ENCODE data around the gene BCAS4. TPM values are rescaled to one million over a fixed set of nuclear protein-coding genes. Genes with fewer than 3 reads are reported as not detected.
"Not testable (repeated sequence)": the region's sequence is repeated elsewhere in the genome, so short reads cannot be mapped to it uniquely, and the experiment has no call there.

BCAS4 gene, protein sequence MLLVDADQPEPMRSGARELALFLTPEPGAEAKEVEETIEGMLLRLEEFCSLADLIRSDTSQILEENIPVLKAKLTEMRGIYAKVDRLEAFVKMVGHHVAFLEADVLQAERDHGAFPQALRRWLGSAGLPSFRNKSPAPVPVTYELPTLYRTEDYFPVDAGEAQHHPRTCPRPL
- polyA plus RNA-seq = 1 to 10 TPM in 2 of 3 donors, under 1 TPM in 1; 0.73 to 1.5 (median 1.3) TPM

DNA sequence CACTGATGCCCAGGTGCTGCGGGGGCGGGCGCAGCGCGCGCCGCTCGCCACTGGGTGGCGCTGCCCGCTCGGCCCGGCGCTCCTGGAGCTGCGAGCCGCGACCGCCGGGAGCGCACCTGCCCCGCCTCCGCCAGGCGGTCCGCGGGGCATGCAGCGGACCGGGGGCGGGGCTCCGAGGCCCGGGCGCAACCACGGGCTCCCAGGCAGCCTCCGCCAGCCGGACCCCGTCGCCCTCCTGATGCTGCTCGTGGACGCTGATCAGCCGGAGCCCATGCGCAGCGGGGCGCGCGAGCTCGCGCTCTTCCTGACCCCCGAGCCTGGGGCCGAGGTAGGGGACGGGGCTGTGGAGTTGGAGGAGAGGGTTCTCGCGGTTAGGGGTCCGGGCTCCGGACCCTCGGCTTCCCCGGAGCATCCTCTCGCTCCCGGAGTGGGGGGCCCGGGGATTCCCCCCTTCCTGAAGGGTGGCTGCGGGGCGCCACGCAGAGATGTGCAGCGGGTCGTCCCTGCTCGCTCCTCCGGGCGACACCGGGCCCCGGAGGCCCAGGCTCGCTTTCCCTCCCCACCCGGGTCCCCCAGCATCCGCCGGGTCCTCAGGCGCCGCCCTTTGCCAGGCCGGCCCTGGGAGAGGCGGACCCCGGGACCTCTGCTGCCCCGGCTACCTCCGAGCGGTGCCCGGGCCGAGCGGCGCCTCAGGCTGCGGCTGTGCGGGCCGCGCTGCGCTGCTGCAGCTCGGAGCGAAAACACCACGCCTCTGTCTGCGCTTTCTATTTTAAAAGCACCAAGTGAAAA is at the start of gene BCAS4:
Gene BCAS4 (plus strand): TSS at position 216 of the 789 bp plus-strand sequence. CDS start 23 bp downstream, at position 239.
- WGBS, 3 donors = 0 to 1% (median 1%) methylated on average over 70 to 92 of the region's 92 CpGs
- no peak within 1 kb of the TSS for H3K27ac ChIP-seq (ENCODE audit: low read depth, low read length)

DNA sequence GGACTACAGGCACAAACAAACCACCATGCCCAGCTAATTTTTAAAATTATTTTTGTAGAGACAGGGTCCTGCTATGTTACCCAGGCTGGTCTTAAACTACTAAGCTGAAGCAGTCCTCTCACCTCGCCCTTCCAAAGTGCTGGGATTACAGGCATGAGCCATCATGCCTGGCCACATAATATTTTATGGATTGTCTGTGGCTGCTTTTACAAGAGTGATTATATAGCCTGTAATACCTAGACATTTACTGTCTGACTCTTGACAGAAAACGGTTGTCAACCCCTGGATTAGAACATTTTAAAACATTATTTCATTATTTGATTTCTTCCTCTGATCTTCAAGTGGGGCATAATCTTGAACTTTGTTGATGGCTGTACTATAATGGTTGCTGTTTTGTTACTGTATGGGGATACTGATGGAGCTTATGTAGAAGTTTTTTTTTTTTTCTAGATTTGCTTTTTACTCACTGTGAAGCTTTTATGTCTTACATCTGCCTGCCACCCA is 49.2 kb upstream of the BCAS4 start:
- 76 to 88% (median 77%) methylated on average over 2 of the region's 2 CpGs for WGBS, 3 donors
- no peak overlapping the region for H3K27ac ChIP-seq (ENCODE audit: low read depth, low read length)

DNA sequence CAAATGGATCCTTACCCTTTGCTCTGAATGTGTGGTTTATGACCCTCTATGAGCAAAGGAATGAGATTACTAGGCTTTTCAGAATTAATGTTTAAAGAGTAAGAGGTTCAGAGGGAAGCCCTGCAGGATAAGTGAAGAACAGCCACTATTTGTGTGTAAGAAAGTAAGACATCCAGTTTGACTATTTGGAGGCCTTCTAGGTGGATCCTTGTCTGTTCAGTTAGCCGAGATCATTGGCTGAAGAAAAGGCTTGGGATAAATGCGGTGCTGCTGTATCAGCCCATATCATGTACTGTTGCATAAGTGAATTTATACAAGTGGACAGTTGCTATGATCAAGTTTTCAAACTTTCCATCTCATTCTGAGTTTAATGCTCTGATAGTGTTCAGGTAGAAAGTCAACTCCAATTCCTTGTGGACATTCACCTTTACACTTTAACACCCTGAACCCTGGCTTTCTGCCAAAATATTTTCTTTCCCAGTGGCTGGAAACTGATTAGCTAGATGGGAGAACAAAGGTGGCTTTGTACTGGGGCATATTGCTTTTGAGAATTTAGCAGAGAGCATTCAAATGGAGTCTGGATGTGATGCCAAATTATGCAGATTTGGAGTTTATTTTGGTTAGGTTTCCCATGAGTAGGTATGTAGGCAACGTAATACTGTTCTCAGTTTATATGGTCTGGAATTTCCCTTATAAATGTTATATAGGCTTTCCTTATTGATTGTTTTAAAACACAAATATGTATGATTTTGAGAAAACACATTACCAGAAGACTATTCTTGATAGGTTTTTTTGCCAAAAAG is 48.5 kb upstream of the BCAS4 start:
- H3K27ac ChIP-seq (ENCODE audit: low read depth, low read length) = no peak overlapping the region
- WGBS, 3 donors = 29 to 83% (median 81%) methylated on average over 3 of the region's 3 CpGs

DNA sequence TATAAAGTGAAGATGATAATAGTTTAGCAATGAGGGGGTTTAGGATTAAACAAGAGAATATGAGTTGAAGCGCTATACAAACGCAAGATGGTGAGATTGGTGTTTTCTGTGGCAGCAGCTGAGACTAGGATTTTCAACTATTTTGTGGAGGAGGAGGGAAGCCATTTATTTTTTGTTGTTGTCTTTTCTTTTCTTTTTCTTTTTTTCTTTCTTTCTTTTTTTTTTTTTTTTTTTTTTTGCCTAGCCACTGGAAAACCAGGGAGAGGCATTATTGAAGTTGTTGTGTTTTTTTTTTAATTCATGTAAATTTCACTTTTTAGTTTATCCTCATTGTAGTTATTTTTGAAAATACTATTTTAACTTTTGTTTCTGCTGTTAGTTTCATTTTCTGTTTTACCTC is 47.6 kb upstream of the BCAS4 start:
- WGBS, 3 donors = 95 to 98% (median 97%) methylated on average over 2 of the region's 2 CpGs
- no peak overlapping the region for H3K27ac ChIP-seq (ENCODE audit: low read depth, low read length)

DNA sequence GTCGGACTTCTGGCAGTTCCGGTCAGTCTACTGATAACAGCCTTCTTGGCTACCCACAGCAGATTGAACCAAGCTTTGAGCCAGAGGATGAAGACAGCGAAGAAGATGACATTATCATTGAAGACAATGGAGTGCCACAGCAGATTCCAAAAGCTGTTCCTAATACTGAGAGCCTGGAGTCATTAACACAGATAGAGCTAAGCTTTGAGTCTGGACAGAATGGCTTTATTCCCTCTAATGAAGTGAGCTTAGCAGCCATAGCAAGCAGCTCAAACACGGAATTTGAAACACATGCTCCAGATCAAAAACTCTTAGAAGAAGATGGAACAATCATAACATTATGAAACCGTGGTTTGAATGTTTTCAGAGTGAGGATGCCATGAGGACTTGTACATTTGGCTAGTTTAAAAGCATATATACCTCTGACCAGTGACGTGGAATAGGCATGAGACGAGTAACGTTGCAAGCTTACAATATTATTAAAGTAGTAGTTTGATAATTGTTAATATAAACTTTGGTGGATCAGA is 44.7 kb upstream of the BCAS4 start:
- 69 to 87% (median 86%) methylated on average over 8 of the region's 8 CpGs for WGBS, 3 donors
- no peak overlapping the region for H3K27ac ChIP-seq (ENCODE audit: low read depth, low read length)

DNA sequence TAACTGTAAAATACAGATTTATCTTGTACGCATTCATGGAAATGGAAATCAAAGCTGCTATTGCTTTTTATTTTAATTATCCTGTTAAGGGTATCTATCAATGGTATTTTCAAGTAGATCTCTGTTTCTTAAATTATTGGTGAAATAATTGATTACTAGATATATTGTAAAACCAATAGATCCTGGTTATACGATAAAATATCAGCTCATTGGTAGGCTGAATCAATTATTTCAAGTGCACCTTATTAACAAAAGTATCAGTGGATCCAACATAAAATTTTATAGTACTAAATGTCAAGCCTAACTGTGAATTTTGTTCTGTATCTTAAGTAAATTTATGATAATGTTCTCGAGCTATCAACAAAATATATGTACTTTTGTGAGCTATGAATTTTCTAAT is 41.7 kb upstream of the BCAS4 start:
- no peak overlapping the region for H3K27ac ChIP-seq (ENCODE audit: low read depth, low read length)
- 80 to 95% (median 95%) methylated on average over 3 of the region's 3 CpGs for WGBS, 3 donors

DNA sequence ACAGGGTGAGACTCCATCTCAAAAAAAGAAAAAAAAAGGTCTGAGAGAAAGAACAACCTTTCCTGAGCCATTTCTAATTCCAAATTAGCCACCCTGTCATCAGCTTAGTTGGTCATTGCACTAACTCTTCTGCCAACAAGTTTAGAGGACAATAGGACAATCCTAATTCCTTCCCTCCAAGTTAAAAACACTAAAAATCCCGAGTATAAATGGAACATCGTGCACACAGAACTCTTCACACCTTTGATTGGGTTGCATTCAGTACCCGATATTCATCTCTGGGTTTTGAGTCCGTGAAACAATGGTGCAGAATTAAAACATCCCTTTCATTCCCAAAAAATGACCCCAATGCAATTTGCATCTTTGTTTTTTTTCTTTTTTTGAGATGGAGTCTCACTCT is 40.4 kb upstream of the BCAS4 start:
- 92 to 95% (median 94%) methylated on average over 4 of the region's 4 CpGs for WGBS, 3 donors
- no peak overlapping the region for H3K27ac ChIP-seq (ENCODE audit: low read depth, low read length)

DNA sequence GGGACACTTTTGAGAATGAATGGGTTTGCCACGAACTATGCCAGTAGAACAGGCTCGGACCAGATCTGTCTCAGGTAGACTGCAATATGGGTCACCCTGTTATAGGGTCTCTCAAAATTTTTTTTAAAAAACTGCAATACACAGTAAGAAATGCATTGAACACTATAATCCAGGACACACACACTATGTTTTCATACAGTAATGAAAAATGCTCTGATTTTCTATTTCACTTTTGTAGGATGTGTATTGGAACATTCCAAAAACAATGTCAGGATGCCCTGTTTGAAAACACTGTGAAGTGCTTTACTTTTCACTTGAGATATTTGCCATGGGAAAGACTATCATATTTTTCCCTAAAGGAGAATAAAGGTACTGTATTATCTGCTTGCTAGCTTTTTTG is 38.4 kb upstream of the BCAS4 start:
- no peak overlapping the region for H3K27ac ChIP-seq (ENCODE audit: low read depth, low read length)
- 80 to 88% (median 86%) methylated on average over 2 of the region's 2 CpGs for WGBS, 3 donors

DNA sequence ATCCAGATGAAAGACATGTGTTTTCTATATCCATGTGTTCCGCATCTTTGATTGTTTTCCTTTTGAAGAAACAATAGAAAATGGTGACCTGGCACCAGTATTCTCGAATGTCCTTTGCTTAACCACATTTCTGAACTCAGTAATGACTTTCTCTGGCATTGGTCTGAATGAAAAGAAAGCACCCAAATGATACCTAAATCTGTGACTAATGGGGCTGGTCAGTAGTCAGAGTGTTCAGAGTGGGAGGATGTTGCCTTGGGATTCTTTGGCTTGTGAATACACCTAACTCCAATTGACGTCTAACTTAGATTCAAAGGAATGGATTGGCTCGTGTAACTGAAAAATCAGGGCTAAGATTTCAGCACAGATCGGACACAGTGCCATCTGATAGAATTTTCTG is 36.4 kb upstream of the BCAS4 start:
- 77 to 88% (median 80%) methylated on average over 5 of the region's 5 CpGs for WGBS, 3 donors
- no peak overlapping the region for H3K27ac ChIP-seq (ENCODE audit: low read depth, low read length)

DNA sequence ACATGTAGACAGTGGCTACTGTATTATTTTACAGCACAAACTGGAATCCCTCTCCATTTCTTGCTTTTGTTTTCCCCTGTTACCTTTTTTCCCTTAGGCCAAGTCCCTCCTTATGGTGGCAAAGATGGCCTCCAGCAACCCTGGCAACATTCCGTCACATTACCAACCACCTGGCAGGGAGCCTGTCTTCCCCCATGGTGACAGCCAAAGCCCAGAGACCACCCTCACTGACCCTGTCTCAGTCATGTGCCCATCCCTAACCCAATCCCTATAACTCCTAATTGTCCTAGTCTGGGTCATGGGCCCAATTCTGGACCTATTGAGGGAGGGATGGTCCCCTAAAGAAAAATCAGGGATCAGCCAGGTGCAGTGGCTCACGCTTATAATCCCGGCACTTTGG is 35.9 kb upstream of the BCAS4 start:
- WGBS, 3 donors = 89 to 91% (median 89%) methylated on average over 3 of the region's 3 CpGs

DNA sequence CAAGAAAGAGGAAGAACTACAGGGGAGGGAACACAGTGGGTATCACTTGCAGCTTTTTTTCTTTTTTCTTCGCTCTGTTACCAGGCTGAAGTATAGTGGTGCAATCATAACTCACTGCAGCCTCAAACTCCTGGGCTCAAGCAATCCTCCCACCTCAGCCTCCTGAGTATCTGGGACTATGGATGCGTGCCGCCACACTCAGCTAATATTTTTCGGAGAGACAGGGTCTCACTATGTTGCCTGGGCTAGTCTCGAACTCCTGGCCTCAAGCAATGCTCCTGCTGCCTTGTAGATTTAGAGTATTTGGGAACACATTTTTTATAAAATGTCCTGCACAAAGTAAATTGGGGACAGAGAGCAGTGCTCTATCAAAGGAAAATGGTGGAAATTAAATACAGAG is 35.2 kb upstream of the BCAS4 start:
- H3K27ac ChIP-seq (ENCODE audit: low read depth, low read length) = no peak overlapping the region
- WGBS, 3 donors = 76 to 78% (median 77%) methylated on average over 5 of the region's 5 CpGs

More for the DNA sequence above, 35.9 kb upstream of the BCAS4 start:
- H3K27ac ChIP-seq (ENCODE audit: low read depth, low read length) = no peak overlapping the region

DNA sequence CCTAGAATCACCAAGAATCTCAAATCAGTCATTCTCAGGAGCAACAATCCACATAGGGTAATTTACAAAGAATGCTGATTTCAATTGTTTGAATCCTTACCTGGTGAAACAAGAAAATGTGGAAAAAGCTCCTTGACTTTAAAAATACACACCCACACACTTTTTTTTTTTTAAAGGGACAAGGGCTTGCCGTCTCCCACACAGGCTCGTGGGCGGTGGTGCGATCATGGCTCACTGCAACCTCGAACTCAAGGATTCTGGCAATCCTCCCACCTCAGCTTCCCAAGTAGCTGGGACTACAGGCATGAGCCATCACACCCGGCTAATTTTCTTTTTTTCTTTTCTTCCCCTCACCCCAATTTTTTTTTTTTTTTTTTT is 32.8 kb upstream of the BCAS4 start:
- no peak overlapping the region for H3K27ac ChIP-seq (ENCODE audit: low read depth, low read length)
- WGBS, 3 donors = 23 to 79% (median 55%) methylated on average over 6 of the region's 6 CpGs

DNA sequence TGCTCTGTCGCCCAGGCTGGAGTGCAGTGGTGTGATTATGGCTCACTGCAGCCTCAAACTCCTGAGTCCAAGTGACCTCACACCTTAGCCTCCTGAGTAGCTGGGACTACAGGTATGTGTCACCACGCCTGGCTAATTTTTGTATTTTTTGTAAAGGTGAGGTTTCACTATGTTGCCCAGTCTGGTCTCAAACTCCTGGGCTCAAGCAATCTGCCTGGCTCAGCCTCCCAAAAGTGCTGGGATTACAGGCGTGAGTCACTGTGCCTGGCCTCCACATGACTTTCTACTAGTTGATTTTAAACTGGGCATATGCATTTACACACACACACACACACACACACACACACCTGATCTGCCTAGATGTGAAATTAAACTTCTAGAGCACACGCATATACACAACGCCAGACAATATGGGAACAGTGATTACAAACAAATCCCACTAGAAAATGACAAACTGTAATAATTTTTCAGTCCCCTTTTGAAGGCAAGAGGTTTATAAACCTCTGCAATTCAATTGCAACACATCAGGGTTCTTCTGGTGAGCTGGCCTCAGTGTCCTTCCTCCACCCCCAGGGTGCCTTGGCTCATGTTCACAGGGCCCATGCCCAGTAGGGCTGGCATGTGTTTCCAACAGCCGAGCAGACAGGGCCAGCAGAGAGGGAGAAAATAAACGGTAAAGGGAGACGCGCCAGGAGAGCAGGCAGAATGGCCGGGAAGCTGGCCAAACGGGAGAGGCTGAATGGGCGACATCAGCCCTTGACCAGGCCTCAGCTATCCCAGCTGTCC is 32.2 kb upstream of the BCAS4 start:
- WGBS, 3 donors = 26 to 59% (median 40%) methylated on average over 12 of the region's 12 CpGs
- no peak overlapping the region for H3K27ac ChIP-seq (ENCODE audit: low read depth, low read length)

DNA sequence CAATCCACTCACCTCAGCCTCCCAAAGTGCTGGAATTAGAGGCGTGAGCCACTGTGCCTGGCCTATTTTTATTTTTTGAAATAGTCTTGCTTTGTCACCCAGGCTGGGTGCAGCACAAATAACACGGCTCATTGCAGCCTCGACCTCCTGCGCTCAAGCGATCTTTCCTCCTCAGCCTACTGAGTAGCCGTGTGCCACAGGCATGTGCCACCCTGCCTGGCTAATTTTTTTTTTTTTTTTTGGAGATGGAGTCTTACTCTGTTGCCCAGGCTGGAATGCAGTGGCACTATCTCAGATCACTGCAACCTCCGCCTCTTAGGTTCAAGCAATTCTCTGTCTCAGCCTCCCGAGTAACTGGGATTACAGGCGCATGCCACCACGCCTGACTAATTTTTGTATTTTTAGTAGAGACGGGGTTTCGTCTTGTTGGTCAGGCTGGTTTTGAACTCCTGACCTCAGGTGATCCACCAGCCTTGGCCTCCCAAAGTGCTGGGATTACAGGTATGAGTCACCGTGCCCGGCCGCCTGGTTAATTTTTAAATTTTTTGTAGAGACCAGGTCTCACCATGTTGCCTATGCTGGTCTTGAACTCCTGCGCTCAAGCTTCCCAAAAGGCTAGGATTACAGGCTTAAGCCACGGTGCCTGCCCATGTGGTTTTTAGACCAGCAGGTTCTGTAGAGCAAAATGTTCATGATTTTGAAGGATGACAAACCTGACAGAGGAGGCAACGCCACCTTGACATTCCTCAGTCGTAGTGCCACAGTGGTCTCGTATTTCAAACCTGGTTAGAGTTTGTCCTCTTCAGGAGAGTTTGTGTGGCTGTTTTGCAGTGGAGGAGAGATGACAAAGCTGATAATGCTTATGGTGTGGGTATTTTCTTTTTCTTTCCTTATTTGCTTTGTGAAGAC is 31.1 kb upstream of the BCAS4 start:
- WGBS, 3 donors = 82 to 91% (median 90%) methylated on average over 18 to 20 of the region's 20 CpGs
- H3K27ac ChIP-seq (ENCODE audit: low read depth, low read length) = not testable (repeated sequence)

DNA sequence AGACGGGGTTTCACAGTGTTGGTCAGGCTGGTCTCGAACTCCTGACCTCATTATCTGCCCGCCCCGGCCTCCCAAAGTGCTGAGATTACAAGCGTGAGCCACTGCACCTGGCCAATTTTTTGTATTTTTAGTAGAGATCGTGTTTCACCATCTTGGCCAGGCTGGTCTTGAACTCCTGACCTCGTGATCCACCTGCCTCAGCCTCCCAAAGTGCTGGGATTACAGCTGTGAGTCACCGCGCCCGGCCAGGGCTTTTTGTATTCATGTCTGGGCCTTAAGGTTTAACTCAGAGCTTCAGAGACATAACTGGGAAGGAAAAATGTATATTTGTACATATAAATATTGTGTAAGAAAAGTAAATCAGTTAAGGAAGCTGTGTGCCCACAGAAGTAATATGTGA is 29.6 kb upstream of the BCAS4 start:
- not testable (repeated sequence) for H3K27ac ChIP-seq (ENCODE audit: low read depth, low read length)
- WGBS, 3 donors = 80 to 88% (median 82%) methylated on average over 10 of the region's 10 CpGs

DNA sequence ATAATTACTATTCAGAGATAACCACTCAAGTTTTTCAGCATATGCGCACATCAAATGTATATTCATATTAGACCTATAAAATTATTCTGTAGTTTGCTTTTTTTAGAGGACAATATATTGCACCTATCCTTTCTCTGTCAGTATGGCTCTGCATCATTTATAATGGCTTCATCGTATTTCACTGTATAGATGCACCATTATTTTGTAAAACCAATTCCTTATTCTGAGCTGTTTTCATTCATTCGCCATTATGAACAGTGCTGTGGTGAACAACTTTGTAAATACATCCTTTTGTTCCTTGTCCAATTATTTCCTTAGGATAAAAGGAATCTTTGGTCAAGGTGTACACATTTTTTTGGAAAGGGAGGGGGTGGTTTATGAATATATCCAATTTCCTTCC is 29.2 kb upstream of the BCAS4 start:
- 59 to 73% (median 65%) methylated on average over 3 of the region's 3 CpGs for WGBS, 3 donors

More for the DNA sequence above, 29.2 kb upstream of the BCAS4 start:
- H3K27ac ChIP-seq (ENCODE audit: low read depth, low read length) = no peak overlapping the region

All from adipose tissue (tissue), 3 donors.